BE2C (cell line): ENCODE measurements around the gene CYREN.

ENCODE experiments used
- DNase-seq: peaks from one replicate; pipeline ENCODE4 v3.0.0-alpha.2; 2020
- H3K27me3 ChIP-seq: fragments of 250-450 bp; sonication (Bioruptor Pico); 2 replicates; pipeline ENCODE4 v1.5.1; 2020; ENCODE audit warnings: mild to moderate bottlenecking
- H3K36me3 ChIP-seq: fragments of 250-450 bp; sonication (Bioruptor Pico); 2 replicates; pipeline ENCODE4 v1.5.1; 2020; ENCODE audit warnings: mild to moderate bottlenecking
- H3K4me1 ChIP-seq: fragments of 250-450 bp; sonication (Bioruptor Pico); 2 replicates; pipeline ENCODE4 v1.5.1; 2020
- H3K4me3 ChIP-seq: 2 replicates; pipeline ENCODE4 v1.5.1; 2011; ENCODE audit warnings: low read depth, low read length
- H3K9me3 ChIP-seq: fragments of 250-450 bp; sonication (Bioruptor Pico); 2 replicates; pipeline ENCODE4 v1.5.1; 2020
- CTCF ChIP-seq: IDR thresholded peaks from 2 replicates; pipeline ENCODE4 v1.5.1; 2012; ENCODE audit warnings: mild to moderate bottlenecking, low read depth, low read length

The CYREN gene

GRCh38 chr7:135183478-135183877 lies 13.0 kb upstream of the CYREN start:
- H3K4me3 ChIP-seq = no peak overlapping the region
- H3K4me1 ChIP-seq = no peaks in the 10 kb centered on the region
- H3K9me3 ChIP-seq = peaks cover 2% of the 10 kb centered on the region; the same call in 1 of the 2 replicates
- H3K36me3 ChIP-seq = no peaks in the 10 kb centered on the region; the same call in 1 of the 2 replicates
- no peak for TF ChIP-seq CTCF
- DNase-seq = no peak
- H3K27me3 ChIP-seq = no peaks in the 10 kb centered on the region

- no peaks in the 10 kb centered on the region for H3K36me3 ChIP-seq
- no peak for TF ChIP-seq CTCF
Measured at GRCh38 chr7:135181929-135182678, 11.6 kb upstream of the CYREN start.

GRCh38 chr7:135181261-135181928 lies 10.9 kb upstream of the CYREN start:
- Histone ChIP-seq H3K36me3 (no peaks in the 10 kb centered on the region), H3K9me3 (peaks cover 2% of the 10 kb centered on the region; the same call in 1 of the 2 replicates)
- DNase-seq = no peak

More at GRCh38 chr7:135181929-135182678, 11.6 kb upstream of the CYREN start:
- H3K9me3 ChIP-seq = peaks cover 2% of the 10 kb centered on the region; the same call in 1 of the 2 replicates
- H3K4me3 ChIP-seq = no peak overlapping the region
- H3K27me3 ChIP-seq = no peaks in the 10 kb centered on the region
- DNase-seq = no peak
- no peaks in the 10 kb centered on the region for H3K4me1 ChIP-seq

DNA sequence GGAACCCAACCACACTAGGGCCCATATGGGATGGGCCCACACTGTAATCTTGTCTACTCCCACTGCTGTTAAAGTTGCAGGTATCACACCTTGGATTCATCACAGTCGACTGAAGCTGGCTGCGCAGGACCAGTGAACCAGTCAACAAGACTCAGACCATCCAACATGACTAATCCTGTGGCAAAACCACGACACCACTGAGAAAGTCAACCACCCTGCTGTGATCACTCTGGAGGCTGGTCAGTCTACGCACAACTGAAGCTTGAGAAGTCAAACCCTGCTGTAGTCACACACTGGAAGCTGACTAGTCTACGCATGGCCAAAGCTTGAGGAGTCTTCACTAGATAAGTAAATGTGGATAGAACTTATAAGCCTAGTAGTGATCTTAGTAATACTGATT lies 9.6 kb upstream of the CYREN start:
- no peak for DNase-seq
- Histone ChIP-seq H3K4me1 (no peaks in the 10 kb centered on the region), H3K9me3 (peaks cover 2% of the 10 kb centered on the region; the same call in 1 of the 2 replicates), H3K27me3 (no peaks in the 10 kb centered on the region), H3K4me3 (no peak overlapping the region), H3K36me3 (no peaks in the 10 kb centered on the region)
- TF ChIP-seq CTCF = no peak

More at GRCh38 chr7:135181261-135181928, 10.9 kb upstream of the CYREN start:
- H3K27me3 ChIP-seq = no peaks in the 10 kb centered on the region
- H3K4me1 ChIP-seq = no peaks in the 10 kb centered on the region
- no peak for TF ChIP-seq CTCF
- no peak overlapping the region for H3K4me3 ChIP-seq

- Histone ChIP-seq H3K36me3 (no peaks in the 10 kb centered on the region), H3K27me3 (no peaks in the 10 kb centered on the region), H3K4me3 (no peak overlapping the region), H3K9me3 (peaks cover 2% of the 10 kb centered on the region; the same call in 1 of the 2 replicates), H3K4me1 (no peaks in the 10 kb centered on the region)
- TF ChIP-seq CTCF = no peak
- DNase-seq = no peak
Measured at GRCh38 chr7:135179321-135179925, 8.9 kb upstream of the CYREN start.

DNA sequence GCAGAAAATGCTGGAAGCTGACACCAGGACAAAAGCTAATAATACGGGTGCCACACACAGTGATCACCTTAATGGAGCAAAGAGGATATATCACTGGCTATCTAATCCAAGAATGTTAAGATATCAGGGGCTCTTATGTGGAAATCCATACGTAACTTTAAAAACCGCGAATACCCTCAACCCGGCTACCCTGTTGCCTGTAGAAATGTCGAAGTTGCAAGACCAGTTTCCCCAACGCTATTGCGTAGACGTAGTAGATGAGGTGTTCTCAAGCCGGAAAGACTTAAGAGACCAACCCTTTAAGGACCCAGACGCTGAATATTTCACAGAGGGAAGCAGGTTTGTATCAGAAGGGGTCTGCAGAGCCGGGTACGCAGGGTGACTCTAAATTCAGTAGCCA lies 7.9 kb upstream of the CYREN start:
- no peaks in the 10 kb centered on the region for H3K27me3 ChIP-seq
- H3K9me3 ChIP-seq = peaks cover 2% of the 10 kb centered on the region; the same call in 1 of the 2 replicates
- TF ChIP-seq CTCF = no peak
- no peaks in the 10 kb centered on the region for H3K36me3 ChIP-seq
- no peak for DNase-seq
- no peak overlapping the region for H3K4me3 ChIP-seq
- no peaks in the 10 kb centered on the region for H3K4me1 ChIP-seq
